EL (cell line): ENCODE data around the gene NOL7.

ENCODE experiments used
- DNase-seq: peaks from one replicate; pipeline ENCODE4 v3.0.0-alpha.2; 2016

NOL7 gene

DNA sequence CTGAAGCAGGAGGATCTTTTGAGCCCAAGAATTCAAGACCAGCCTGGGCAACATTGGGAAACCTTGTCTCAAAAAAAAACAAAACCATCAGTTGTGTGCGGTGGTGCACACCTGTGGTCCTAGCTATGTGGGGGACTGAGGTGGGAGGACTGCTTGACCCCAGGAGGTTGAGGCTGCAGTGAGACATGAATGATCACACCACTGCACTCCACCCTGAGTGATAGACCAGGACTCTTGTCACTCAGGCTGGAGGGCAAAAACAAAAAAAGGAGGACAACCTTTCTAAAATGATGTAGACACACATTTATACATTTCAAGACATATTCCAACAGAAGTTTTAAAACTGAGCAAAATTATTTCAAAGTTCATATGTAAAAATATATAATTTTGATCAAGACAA, 45.1 kb downstream of the NOL7 start:
- no peak for DNase-seq

DNA sequence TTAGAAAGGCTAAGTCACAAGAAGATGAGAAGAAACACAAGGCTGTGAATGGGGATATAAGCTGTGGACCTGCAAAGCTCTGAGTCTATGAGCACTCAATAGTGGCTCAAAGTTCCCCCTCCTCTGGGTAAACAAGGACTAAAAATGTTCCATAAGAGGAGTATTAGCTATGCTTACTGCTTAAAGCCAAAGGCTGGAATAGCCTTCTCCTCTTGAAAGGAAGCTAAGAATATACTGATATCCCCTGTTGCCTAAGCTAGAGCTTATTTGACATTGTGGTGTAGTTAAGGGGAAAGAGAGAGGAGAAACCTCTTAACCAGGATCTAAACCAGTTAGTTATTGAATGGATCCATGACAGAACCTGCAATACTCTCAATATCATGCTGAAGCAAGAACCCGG, 45.8 kb downstream of the NOL7 start:
- no peak for DNase-seq

DNA sequence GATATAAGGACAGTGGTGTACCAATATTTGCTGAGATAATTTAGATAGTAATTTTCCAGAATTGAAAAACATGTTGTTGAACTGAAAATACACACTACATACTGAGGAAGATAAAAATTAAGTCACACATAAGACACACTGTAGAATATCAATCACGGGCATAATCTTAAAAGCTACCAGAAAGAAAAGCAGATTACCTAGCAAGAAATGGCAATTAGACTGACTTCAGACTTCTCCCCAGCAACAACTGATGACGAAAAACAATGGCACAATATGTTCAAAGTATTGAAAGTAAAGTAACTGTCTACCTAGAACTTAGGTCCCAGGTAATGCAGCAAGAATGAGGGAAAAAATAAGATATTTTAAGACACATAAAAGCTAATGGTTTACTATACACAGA, 46.5 kb downstream of the NOL7 start:
- DNase-seq = no peak

DNA sequence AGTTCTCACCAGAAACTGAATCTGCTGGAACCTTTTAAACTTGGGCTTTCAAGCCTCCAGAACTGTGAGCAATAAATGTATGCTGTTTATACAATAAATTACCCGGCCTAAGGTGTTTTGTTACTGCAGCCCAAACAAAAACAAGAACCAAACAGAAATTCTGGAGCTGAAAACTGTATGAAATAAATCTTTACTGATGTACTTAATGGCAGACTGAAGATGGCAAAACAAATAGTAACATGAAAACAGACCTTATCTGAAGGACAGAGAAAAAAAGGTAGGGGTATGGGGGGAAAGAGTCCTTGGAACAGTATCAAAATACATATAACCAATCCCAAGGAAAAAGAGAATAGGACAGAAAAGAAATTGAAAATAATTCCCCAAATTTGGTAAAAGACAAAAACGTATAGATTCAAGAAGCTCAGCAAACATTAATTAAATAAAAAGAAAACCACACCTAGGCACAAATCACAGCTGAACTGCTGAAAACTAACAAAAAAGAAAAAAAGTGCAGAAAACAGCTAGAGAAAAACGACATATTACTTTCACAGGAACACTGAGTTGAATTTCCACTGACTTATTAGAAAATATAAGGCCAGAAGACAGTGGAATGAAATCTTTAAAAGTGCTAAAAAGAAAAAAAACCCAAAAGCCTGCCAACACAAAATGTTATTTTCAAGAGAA, 47.7 kb downstream of the NOL7 start:
- DNase-seq = no peak

DNA sequence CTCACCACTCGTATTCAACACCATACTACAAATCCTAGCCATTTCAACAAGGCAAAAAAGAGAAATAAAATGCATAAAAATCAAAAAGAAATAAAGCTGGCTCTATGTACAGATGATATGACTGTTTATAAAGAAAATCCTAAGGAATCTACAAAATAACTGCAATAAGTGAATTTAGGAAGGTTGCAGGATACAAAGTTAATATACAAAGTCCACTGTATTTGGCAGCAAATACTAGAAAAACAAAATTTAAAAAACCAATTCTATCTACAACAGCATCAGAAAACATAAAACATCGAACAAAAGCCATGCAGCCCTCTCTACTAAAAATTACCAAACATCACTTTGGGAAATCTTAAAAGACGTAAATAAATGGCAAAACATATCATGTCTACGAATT, 48.9 kb downstream of the NOL7 start:
- DNase-seq = no peak

DNA sequence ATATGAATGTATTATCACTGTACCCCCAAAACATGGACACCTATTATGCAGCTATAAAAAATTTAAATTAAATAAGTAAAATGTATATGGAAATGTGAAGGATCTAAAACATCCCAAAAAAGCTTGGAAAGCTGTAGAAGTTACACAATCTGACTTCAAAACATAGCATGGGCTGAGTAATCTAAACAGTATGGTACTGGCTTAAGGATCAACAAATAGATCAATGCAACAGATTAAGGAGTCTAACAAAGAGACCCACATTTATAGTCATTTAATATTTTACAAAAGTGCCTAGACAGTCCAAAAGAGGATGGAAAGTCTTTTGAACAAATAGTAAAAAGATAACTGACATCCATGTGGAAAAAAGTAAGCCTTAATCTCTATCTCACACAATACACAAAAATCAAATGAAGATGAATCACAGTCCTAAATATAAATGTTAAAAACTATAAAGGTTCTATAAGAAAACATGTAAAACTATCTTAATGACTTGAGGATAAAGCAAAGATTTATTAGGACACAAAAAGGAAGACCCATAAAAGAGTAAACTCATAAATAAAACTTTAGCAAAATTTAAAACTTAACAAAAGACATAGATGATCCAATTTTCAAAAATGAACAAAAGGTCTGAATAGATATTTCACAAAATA, 49.7 kb downstream of the NOL7 start:
- peak; percentile 28 for DNase-seq

DNA sequence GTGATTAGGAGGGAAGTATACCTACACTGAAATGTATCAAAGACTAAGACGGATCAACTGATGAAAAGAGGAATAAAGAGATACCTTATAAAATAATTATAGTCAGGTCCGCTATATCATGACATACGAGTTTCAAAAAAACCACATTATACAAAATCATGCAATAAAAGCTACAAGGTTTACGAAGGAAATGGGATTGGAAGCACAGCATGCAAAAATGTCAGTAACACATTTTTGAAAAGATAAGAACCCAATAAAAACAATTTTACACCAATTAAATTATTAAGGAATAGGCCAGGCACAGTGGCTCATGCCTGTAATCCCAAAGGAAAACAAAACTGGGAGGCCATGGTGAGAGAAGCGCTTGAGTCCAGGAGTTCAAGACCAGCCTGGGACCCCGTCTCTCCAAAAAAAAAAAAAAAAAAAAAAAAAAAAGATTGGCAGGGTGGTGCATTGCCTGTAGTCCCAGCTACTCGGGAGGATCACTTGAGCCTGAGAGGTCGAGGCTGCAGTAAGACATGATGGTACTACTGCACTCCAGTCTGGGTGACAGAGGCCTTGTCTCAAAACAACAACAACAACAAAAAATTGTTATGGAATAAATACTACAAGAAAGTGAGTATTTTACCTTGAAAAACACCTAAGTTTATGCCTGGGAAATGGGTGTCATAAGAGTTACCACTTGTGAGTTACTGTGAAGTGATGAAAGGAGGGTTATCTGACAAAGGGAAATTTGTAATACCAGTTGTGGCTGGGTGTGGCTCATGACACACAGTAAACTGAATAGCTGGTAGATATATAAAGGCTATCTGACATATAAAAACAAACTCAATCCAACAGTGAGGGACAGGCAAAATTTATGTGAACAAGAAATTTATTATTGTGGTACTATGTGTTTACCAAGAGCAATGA, 51.3 kb downstream of the NOL7 start:
- DNase-seq = no peak

DNA sequence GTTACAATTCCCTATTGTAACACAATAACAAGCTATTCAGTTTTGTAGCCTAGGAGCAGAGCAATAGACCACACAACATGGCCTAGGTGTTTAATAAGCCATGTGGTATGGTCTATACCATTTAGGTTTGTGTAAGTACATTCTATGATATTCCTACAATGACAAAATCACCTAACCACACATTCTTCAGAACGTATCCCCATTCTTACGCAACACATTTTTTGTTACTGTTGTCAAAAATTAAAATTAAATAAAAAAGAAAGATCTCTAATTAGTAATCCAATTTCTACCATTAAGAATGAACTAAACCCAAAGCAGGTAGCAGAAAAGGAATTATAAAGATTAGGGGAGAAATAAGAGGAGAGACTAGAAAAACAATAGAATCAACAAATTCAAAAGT, 52.5 kb downstream of the NOL7 start:
- DNase-seq = no peak

DNA sequence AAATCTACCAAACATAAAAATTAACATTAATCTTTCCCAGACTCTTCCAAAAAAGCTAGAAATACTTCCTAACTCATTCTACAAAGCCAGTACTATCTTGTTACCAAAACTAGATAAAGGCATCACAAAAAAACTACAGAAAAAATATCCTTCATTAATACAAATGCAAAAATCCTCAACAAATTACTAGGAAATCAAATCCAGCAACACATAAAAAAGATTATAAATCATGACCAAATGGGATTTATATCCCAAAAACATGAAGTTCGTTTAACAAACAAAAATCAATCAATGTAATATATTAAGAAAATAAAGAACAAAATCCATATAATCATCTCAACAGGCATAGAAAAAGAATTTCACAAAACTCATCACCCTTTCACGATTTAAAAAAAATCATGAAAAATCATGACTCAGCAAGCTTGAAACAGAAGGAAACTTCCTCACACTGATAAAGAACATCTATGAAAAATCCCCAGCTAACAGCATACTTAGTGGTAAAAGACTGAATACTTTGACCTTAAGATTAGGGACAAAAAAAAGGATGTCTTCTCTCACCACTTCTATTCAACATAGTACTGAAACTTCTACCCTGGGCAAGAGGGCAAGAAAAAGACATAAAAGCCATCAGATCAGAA, 53.3 kb downstream of the NOL7 start:
- DNase-seq = no peak

DNA sequence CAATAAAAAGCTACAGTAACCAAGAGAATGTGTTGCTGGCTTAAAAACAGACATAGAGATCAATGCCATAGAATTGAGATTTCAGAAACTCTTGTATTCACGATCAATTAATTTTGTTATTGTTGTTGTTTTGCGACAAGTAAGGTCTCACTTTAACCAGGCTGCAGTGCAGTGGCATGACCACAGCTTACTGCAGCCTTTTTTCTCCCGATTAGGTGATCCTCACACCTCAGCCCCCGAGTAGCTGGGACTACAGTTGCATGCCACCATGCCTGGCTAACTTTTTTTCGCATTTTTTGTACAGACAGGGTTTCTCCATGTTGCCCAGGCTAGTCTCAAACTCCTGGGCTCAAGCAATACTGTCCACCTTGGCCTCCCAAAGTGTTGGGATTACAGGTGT, 54.3 kb downstream of the NOL7 start:
- DNase-seq = no peak
